Medulla oblongata (tissue), 1 donor: ENCODE measurements around the gene ZBTB49.
"Not testable (repeated sequence)": the region's sequence is repeated elsewhere in the genome, so short reads cannot be mapped to it uniquely, and the experiment has no call there.

ENCODE experiments used
- DNase-seq: peaks from one replicate; pipeline ENCODE4 v3.0.0-alpha.2; 2015; ENCODE audit errors: extremely low spot score

Gene ZBTB49

GRCh38 chr4:4323705-4324534, 33.9 kb downstream of the ZBTB49 start:
- DNase-seq, result no peak

GRCh38 chr4:4325321-4325720, 35.3 kb downstream of the ZBTB49 start:
- no peak for DNase-seq

- no peak for DNase-seq
Measured at GRCh38 chr4:4326166-4326565, 36.1 kb downstream of the ZBTB49 start.

GRCh38 chr4:4327652-4328121, 37.6 kb downstream of the ZBTB49 start:
- DNase-seq, result no peak

- DNase-seq, result no peak
Measured at GRCh38 chr4:4328206-4328605, 38.2 kb downstream of the ZBTB49 start.

- no peak for DNase-seq
Measured at GRCh38 chr4:4328840-4329239, 38.8 kb downstream of the ZBTB49 start.

- no peak for DNase-seq
Measured at GRCh38 chr4:4329496-4329895, 39.4 kb downstream of the ZBTB49 start.

GRCh38 chr4:4330794-4331193, 40.7 kb downstream of the ZBTB49 start:
- no peak for DNase-seq

GRCh38 chr4:4332529-4332928, 42.5 kb downstream of the ZBTB49 start:
- DNase-seq, result no peak

GRCh38 chr4:4333265-4333706, 43.2 kb downstream of the ZBTB49 start:
- DNase-seq, result no peak

- DNase-seq, result peak; percentile 71
Measured at GRCh38 chr4:4334798-4335520, 44.9 kb downstream of the ZBTB49 start.

- DNase-seq, result no peak
Measured at GRCh38 chr4:4338210-4339001, 48.4 kb downstream of the ZBTB49 start.

- no peak for DNase-seq
Measured at GRCh38 chr4:4339504-4340085, 49.5 kb downstream of the ZBTB49 start.

- no peak for DNase-seq
Measured at GRCh38 chr4:4341861-4342650, 52.0 kb downstream of the ZBTB49 start.

- DNase-seq, result no peak
Measured at GRCh38 chr4:4343038-4343437, 53.0 kb downstream of the ZBTB49 start.

GRCh38 chr4:4344915-4345527, 55.0 kb downstream of the ZBTB49 start:
- no peak for DNase-seq

GRCh38 chr4:4347585-4347984, 57.5 kb downstream of the ZBTB49 start:
- DNase-seq, result no peak

GRCh38 chr4:4348585-4348984, 58.5 kb downstream of the ZBTB49 start:
- not testable (repeated sequence) for DNase-seq

GRCh38 chr4:4349867-4350266, 59.8 kb downstream of the ZBTB49 start:
- no peak for DNase-seq

- no peak for DNase-seq
Measured at GRCh38 chr4:4350909-4351308, 60.9 kb downstream of the ZBTB49 start.
